GM12878 (cell line): ENCODE results near the gene COL19A1. TPM values are rescaled to one million over a fixed set of nuclear protein-coding genes. Genes with fewer than 3 reads are reported as not detected.

Experiments
- ATAC-seq: fragments of 200-7000 bp; cut with Tn5 transposase; 3 replicates; pipeline ENCODE4 v1.9.1; 2020; ENCODE audit warnings: mild to moderate bottlenecking, moderate library complexity
- BruUV-seq: library from RNA; stranded (reverse); fragments of 400-500 nt; replicated peaks from 2 replicates; lab custom pipeline; 2021; lab: Mats Ljungman, UMichigan
- CTCF ChIA-PET: fragments of 300-600 bp; sonication (Branson Sonifier 250); formaldehyde crosslinking; extraction: SDS; loops from one replicate; lab custom pipeline; 2021; ENCODE audit warnings: inconsistent platforms; lab: Yijun Ruan, JAX
- POLR2A ChIA-PET: fragments of 350-600 bp; formaldehyde crosslinking; extraction: SDS; loops from one replicate; lab custom pipeline; 2021; ENCODE audit warnings: inconsistent platforms; lab: Charles Lee
- RAD21 ChIA-PET: fragments of 300-600 bp; sonication (Branson Sonifier 250); formaldehyde crosslinking; loops from one replicate; lab custom pipeline; 2023; ENCODE audit warnings: antibody characterized with exemption; ENCODE audit not compliant: unreplicated experiment; lab: Charles Lee
- SMC1A ChIA-PET: fragments of 300-600 bp; sonication (Branson Sonifier 250); formaldehyde crosslinking; loops from one replicate; lab custom pipeline; 2023; ENCODE audit not compliant: unreplicated experiment, uncharacterized antibody; lab: Charles Lee
- DNase-seq: peaks from one replicate; pipeline ENCODE4 v3.0.0-alpha.2; 2011; ENCODE audit warnings: low read depth, low spot score
- FAIRE-seq: peaks from 3 replicates; lab custom pipeline; 2011; peaks lifted over from hg19 to GRCh38; lab: Jason Lieb, UNC
- H2AFZ ChIP-seq: 2 replicates; pipeline ENCODE4 v1.6.0; 2011; ENCODE audit warnings: low read depth, low read length, control low read depth; ENCODE audit not compliant: control insufficient read depth
- H3K27ac ChIP-seq: 2 replicates; pipeline ENCODE4 v1.5.1; 2011; ENCODE audit warnings: control low read depth; ENCODE audit not compliant: control insufficient read depth, insufficient read depth
- H3K27me3 ChIP-seq, 2 experiments: replicated peaks in 1 of 2; 2 replicates each; pipeline versions ENCODE4 v1.6.0 to v1.6.1; 2011; ENCODE audit warnings: low read length in 1 of 2; ENCODE audit not compliant: control insufficient read depth in 2 of 2, insufficient read depth in 2 of 2
- H3K36me3 ChIP-seq, 2 experiments: 2 replicates each; pipeline ENCODE4 v1.5.1; 2011; ENCODE audit warnings: low read length in 1 of 2; ENCODE audit not compliant: control insufficient read depth in 2 of 2, insufficient read depth in 2 of 2
- H3K4me1 ChIP-seq: 2 replicates; pipeline ENCODE4 v1.6.1; 2011; ENCODE audit warnings: mild to moderate bottlenecking, low read length, moderate library complexity, mixed read lengths; ENCODE audit not compliant: control insufficient read depth, insufficient read depth
- H3K4me2 ChIP-seq: 2 replicates; pipeline ENCODE4 v1.6.0; 2011; ENCODE audit warnings: control low read depth; ENCODE audit not compliant: control insufficient read depth, insufficient read depth
- H3K4me3 ChIP-seq: fragments of 200-600 bp; sonication (generic); 2 replicates; pipeline ENCODE4 v1.5.1; 2016
- H3K79me2 ChIP-seq: 2 replicates; pipeline ENCODE4 v1.6.0; 2011; ENCODE audit warnings: low read length; ENCODE audit not compliant: control insufficient read depth, insufficient read depth
- H3K9ac ChIP-seq: 2 replicates; pipeline ENCODE4 v1.8.0; 2011; ENCODE audit warnings: low read length, control low read depth, mixed read lengths; ENCODE audit not compliant: control insufficient read depth, insufficient read depth
- H3K9me3 ChIP-seq: replicated peaks from 3 replicates; pipeline ENCODE4 v1.5.1; 2011; ENCODE audit warnings: mild to moderate bottlenecking, low read length; ENCODE audit not compliant: control insufficient read depth, insufficient read depth
- H4K20me1 ChIP-seq: 2 replicates; pipeline ENCODE4 v1.6.0; 2011; ENCODE audit not compliant: control insufficient read depth, insufficient read depth
- ASH2L ChIP-seq: fragments of 300-600, 200-600 bp; sonication (generic); IDR thresholded peaks from 2 replicates; pipeline ENCODE4 v1.6.1; 2017; ENCODE audit warnings: low read depth, mild to moderate bottlenecking, borderline replicate concordance
- CUX1 ChIP-seq: IDR thresholded peaks from 2 replicates; pipeline ENCODE4 v1.6.1; 2012; ENCODE audit warnings: improper control_type of control experiment, low read depth, low read length; ENCODE audit not compliant: insufficient replicate concordance
- EZH2 ChIP-seq: IDR thresholded peaks from 2 replicates; pipeline ENCODE4 v1.6.1; 2012; ENCODE audit warnings: low read depth, mild to moderate bottlenecking, control low read depth, inconsistent platforms, low read length, borderline replicate concordance; ENCODE audit not compliant: control insufficient read depth
- GABPA ChIP-seq: IDR thresholded peaks from 2 replicates; pipeline ENCODE4 v1.6.1; 2014; ENCODE audit warnings: antibody characterized with exemption, low read depth, mild to moderate bottlenecking, inconsistent platforms
- MTA3 ChIP-seq: IDR thresholded peaks from 2 replicates; pipeline ENCODE4 v1.6.1; 2012; ENCODE audit warnings: low read length, inconsistent platforms, borderline replicate concordance
- PAX5 ChIP-seq: IDR thresholded peaks from 2 replicates; pipeline ENCODE4 v1.6.1; 2011; ENCODE audit warnings: low read depth, low read length, borderline replicate concordance
- POLR2AphosphoS2 ChIP-seq: IDR thresholded peaks from 2 replicates; pipeline ENCODE4 v1.6.1; 2011; ENCODE audit warnings: low read depth, mild to moderate bottlenecking, low read length, improper control_type of control experiment, moderate library complexity
- SIX5 ChIP-seq: IDR thresholded peaks from 2 replicates; pipeline ENCODE4 v1.6.1; 2011; ENCODE audit warnings: mild to moderate bottlenecking, low read depth, low read length, moderate library complexity; ENCODE audit not compliant: severe bottlenecking
- SRF ChIP-seq, 2 experiments: IDR thresholded peaks; 2 replicates each; pipeline ENCODE4 v1.6.1; 2011; ENCODE audit warnings: low read depth in 2 of 2, low read length in 2 of 2, mild to moderate bottlenecking in 1 of 2, moderate library complexity in 1 of 2
- TARDBP ChIP-seq: IDR thresholded peaks from 2 replicates; pipeline ENCODE4 v1.6.1; 2016; ENCODE audit warnings: borderline replicate concordance
- TCF7 ChIP-seq: IDR thresholded peaks from 2 replicates; pipeline ENCODE4 v1.6.1; 2014; ENCODE audit warnings: antibody characterized with exemption, borderline replicate concordance
- YY1 ChIP-seq: IDR thresholded peaks from 2 replicates; pipeline ENCODE4 v1.6.1; 2011; ENCODE audit warnings: low read depth, mild to moderate bottlenecking, low read length
- ZZZ3 ChIP-seq: IDR thresholded peaks from 2 replicates; pipeline ENCODE4 v1.6.1; 2011; ENCODE audit warnings: low read depth; ENCODE audit not compliant: control insufficient read depth, insufficient read length
- WGBS: methylation state at CpG from one replicate; pipeline ENCODE4 v1.1.6; 2016; ENCODE audit warnings: low lambda C conversion rate; ENCODE audit not compliant: insufficient replicate concordance, insufficient coverage; ENCODE audit errors: missing lambda C conversion rate; 5-methylcytosine and 5-hydroxymethylcytosine counted together
- in situ Hi-C: fragments of 300-500 bp; cut with MboI; formaldehyde crosslinking; loops from 9 replicates; pipeline ENCODE4 v1.14.3; 2018; ENCODE audit warnings: mixed read lengths
- intact Hi-C: fragments of 100-400 bp; cut with micrococcal nuclease; formaldehyde crosslinking; loops from one replicate; pipeline ENCODE4 v1.14.2; 2022; ENCODE audit not compliant: unreplicated experiment
- polyA plus RNA-seq, 11 experiments: library from polyadenylated mRNA; depleted of rRNA in 4 of 11; unstranded in 6 of 11; stranded (reverse) in 5 of 11; fragments of >200 nt; fragmentation: Nextera tagmentation in 4 of 11; fragmentation: Illumina TruSeq in 1 of 11; extraction: Ambion mirVana in 4 of 11; extraction: Trizol in 1 of 11; gene quantifications; 1 replicate in 1 of 11; 2 replicates in 10 of 11; pipeline versions ENCODE4 v1.2.1 to v1.2.3, GENCODE V29; 2011 to 2016; ENCODE audit warnings: inconsistent platforms in 2 of 11, missing spikeins in 2 of 11, low read depth in 1 of 11
- total RNA-seq, 4 experiments: library from RNA; depleted of rRNA in 3 of 4; stranded (reverse); fragments of >200 nt in 3 of 4; fragmentation: Illumina TruSeq in 1 of 4; extraction: Trizol in 1 of 4; gene quantifications; 2 replicates each; pipeline versions ENCODE4 v1.2.1 to v1.2.3, GENCODE V29; 2013 to 2021
- TF ChIP-seq, protein P1 (sequence below): fragments of 450-650 bp; IDR thresholded peaks from 2 replicates; pipeline ENCODE4 v1.6.1; 2018; ENCODE audit warnings: mild to moderate bottlenecking, low read depth, moderate library complexity; ENCODE audit not compliant: partially characterized antibody

Gene COL19A1
- total and polyA plus RNA-seq, 10 of the 15 experiments (the other 5 are each of a cell fraction or from before 2014, with no cell fraction given), result 1.1 to 13.5 (median 4.1) TPM

DNA sequence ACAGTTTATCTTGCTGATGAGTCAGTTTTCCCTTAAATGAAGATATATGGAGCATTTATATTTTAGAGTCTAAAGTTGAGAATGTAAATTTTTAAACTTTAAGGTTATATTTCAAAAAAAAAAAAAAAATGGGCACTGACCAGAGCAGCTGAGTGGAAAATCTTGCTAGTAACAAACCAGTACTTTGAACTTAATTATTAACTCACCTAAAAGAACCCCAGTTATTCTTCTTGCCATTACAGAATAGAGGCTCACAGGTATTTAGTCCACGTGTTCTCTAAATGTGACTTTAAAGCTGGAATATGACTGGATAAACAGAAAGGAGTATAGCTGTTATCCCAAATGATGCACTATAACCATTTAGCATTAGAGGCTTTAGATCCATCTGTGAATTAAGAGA lies 258.1 kb downstream of the COL19A1 start (continued):
- TF ChIP-seq TCF7, result no peak
- TF ChIP-seq PAX5, result no peak

GRCh38 chr6:70124882-70125545 lies 258.7 kb downstream of the COL19A1 start:
- POLR2A ChIA-PET, result no interaction called here
- FAIRE-seq (no peak), DNase-seq (no peak), ATAC-seq (no peak)
- no peaks in the 10 kb centered on the region for H4K20me1 ChIP-seq
- TF ChIP-seq ASH2L (no peak), SIX5 (no peak), SRF (IDR thresholded peaks at IDR 0.05; ENCODE audit: low read depth in 2 of 2, low read length in 2 of 2) (no peak), MTA3 (no peak), TARDBP (no peak), POLR2AphosphoS2 (no peak), GABPA (no peak), YY1 (no peak), CUX1 (no peak), EZH2 (no peak), ZZZ3 (no peak)
- TF ChIP-seq, protein P1, sequence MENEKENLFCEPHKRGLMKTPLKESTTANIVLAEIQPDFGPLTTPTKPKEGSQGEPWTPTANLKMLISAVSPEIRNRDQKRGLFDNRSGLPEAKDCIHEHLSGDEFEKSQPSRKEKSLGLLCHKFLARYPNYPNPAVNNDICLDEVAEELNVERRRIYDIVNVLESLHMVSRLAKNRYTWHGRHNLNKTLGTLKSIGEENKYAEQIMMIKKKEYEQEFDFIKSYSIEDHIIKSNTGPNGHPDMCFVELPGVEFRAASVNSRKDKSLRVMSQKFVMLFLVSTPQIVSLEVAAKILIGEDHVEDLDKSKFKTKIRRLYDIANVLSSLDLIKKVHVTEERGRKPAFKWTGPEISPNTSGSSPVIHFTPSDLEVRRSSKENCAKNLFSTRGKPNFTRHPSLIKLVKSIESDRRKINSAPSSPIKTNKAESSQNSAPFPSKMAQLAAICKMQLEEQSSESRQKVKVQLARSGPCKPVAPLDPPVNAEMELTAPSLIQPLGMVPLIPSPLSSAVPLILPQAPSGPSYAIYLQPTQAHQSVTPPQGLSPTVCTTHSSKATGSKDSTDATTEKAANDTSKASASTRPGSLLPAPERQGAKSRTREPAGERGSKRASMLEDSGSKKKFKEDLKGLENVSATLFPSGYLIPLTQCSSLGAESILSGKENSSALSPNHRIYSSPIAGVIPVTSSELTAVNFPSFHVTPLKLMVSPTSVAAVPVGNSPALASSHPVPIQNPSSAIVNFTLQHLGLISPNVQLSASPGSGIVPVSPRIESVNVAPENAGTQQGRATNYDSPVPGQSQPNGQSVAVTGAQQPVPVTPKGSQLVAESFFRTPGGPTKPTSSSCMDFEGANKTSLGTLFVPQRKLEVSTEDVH, result no peak
- RAD21 ChIA-PET, result interaction anchor here (0.7 to 1.1 kb wide), 2 partner anchors 17 to 1978 kb away, joined by 3 read pairs; no protein-coding TSS in a partner anchor
- no peaks in the 10 kb centered on the region for H3K4me1 ChIP-seq
- 82% methylated on average over 3 of the region's 3 CpGs for WGBS
- no peak overlapping the region for H3K4me2 ChIP-seq
- SMC1A ChIA-PET, result interaction anchor here (0.6 to 0.9 kb wide), 3 partner anchors 7 to 442 kb away, joined by 3 to 5 read pairs (median 4); no protein-coding TSS in a partner anchor
- no peak overlapping the region for H3K9ac ChIP-seq
- no TSS peak for BruUV-seq
- H3K9me3 ChIP-seq, result no peaks in the 10 kb centered on the region
- H3K4me3 ChIP-seq, result no peak overlapping the region
- no peak overlapping the region for H3K27ac ChIP-seq
- H3K27me3 ChIP-seq, result no peaks in the 10 kb centered on the region
- intact Hi-C loops (no loop called here), in situ Hi-C loops (loop anchor here (25.0 kb wide), 3 partner anchors 388 to 1488 kb away; partner anchors contain the start of gene ADGRB3)
- CTCF ChIA-PET, result interaction anchor here (1.2 to 2.2 kb wide), 3 partner anchors 9 to 16 kb away, joined by 3 to 9 read pairs (median 4); no protein-coding TSS in a partner anchor
- no peaks in the 10 kb centered on the region; a peak in 1 of 4 replicates for H3K36me3 ChIP-seq
- H2AFZ ChIP-seq, result no peak overlapping the region
- no peaks in the 10 kb centered on the region for H3K79me2 ChIP-seq
